GM23338 (cell line): Measurements from ENCODE around the gene NXPE3.

Experiments
- CREB1 ChIP-seq: fragments of 250-450 bp; sonication (Bioruptor Pico); IDR thresholded peaks from 2 replicates; pipeline ENCODE4 v1.5.0; 2020; ENCODE audit warnings: low read depth, mild to moderate bottlenecking, moderate library complexity
- EZH2 ChIP-seq: fragments of 200-600 bp; sonication (generic); IDR thresholded peaks from one replicate; pipeline ENCODE4 v1.8.0; 2017; ENCODE audit warnings: antibody characterized with exemption, mild to moderate bottlenecking, low read depth; ENCODE audit not compliant: unreplicated experiment
- EZH2phosphoT487 ChIP-seq: fragments of 200-600 bp; sonication (generic); IDR thresholded peaks from one replicate; pipeline ENCODE4 v1.8.1; 2018; ENCODE audit warnings: antibody characterized with exemption; ENCODE audit not compliant: unreplicated experiment
- JUNB ChIP-seq: IDR thresholded peaks from one replicate; pipeline ENCODE4 v1.6.1; 2016; ENCODE audit warnings: antibody characterized with exemption; ENCODE audit not compliant: unreplicated experiment
- POLR2AphosphoS5 ChIP-seq: IDR thresholded peaks from 2 replicates; pipeline ENCODE4 v1.6.1; 2016; ENCODE audit warnings: antibody characterized with exemption, low read depth
- STAT1 ChIP-seq: IDR thresholded peaks from one replicate; pipeline ENCODE4 v1.6.1; 2016; ENCODE audit warnings: antibody characterized with exemption; ENCODE audit not compliant: unreplicated experiment
- ZNF114 ChIP-seq: fragments of 250-450 bp; sonication (Bioruptor Pico); IDR thresholded peaks from 2 replicates; pipeline ENCODE4 v1.5.0; 2020; ENCODE audit warnings: mild to moderate bottlenecking, moderate library complexity
- ZNF331 ChIP-seq: fragments of 250-450 bp; sonication (Bioruptor Pico); IDR thresholded peaks from 2 replicates; pipeline ENCODE4 v1.5.0; 2020; ENCODE audit warnings: low read depth, mild to moderate bottlenecking, moderate library complexity
- ZNF462 ChIP-seq: fragments of 250-450 bp; sonication (Bioruptor Pico); IDR thresholded peaks from 2 replicates; pipeline ENCODE4 v1.5.0; 2020; ENCODE audit warnings: mild to moderate bottlenecking, moderate library complexity
- TF ChIP-seq, protein P1 (sequence below), 2 experiments: fragments of 200-600 bp in 1 of 2; sonication (generic) in 1 of 2; conservative IDR thresholded peaks; 2 replicates each; pipeline versions ENCODE4 v1.5.1 to v1.6.1; 2016 to 2017; ENCODE audit warnings: antibody characterized with exemption in 2 of 2, low read depth in 2 of 2, mild to moderate bottlenecking in 2 of 2, moderate library complexity in 1 of 2
- TF ChIP-seq, protein P2 (sequence below): IDR thresholded peaks from one replicate; pipeline ENCODE4 v1.6.1; 2018; ENCODE audit warnings: antibody characterized with exemption; ENCODE audit not compliant: unreplicated experiment

- TF ChIP-seq EZH2 (no peak), CREB1 (no peak), ZNF331 (CRISPR knock-in tag) (no peak), EZH2phosphoT487 (no peak), JUNB (no peak), POLR2AphosphoS5 (no peak), STAT1 (no peak), ZNF462 (no peak), ZNF114 (CRISPR knock-in tag) (no peak)
- TF ChIP-seq, protein P1, sequence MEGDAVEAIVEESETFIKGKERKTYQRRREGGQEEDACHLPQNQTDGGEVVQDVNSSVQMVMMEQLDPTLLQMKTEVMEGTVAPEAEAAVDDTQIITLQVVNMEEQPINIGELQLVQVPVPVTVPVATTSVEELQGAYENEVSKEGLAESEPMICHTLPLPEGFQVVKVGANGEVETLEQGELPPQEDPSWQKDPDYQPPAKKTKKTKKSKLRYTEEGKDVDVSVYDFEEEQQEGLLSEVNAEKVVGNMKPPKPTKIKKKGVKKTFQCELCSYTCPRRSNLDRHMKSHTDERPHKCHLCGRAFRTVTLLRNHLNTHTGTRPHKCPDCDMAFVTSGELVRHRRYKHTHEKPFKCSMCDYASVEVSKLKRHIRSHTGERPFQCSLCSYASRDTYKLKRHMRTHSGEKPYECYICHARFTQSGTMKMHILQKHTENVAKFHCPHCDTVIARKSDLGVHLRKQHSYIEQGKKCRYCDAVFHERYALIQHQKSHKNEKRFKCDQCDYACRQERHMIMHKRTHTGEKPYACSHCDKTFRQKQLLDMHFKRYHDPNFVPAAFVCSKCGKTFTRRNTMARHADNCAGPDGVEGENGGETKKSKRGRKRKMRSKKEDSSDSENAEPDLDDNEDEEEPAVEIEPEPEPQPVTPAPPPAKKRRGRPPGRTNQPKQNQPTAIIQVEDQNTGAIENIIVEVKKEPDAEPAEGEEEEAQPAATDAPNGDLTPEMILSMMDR (conservative IDR thresholded peaks at IDR 0.05; ENCODE audit: low read depth in 2 of 2) = no peak
- TF ChIP-seq, protein P2, sequence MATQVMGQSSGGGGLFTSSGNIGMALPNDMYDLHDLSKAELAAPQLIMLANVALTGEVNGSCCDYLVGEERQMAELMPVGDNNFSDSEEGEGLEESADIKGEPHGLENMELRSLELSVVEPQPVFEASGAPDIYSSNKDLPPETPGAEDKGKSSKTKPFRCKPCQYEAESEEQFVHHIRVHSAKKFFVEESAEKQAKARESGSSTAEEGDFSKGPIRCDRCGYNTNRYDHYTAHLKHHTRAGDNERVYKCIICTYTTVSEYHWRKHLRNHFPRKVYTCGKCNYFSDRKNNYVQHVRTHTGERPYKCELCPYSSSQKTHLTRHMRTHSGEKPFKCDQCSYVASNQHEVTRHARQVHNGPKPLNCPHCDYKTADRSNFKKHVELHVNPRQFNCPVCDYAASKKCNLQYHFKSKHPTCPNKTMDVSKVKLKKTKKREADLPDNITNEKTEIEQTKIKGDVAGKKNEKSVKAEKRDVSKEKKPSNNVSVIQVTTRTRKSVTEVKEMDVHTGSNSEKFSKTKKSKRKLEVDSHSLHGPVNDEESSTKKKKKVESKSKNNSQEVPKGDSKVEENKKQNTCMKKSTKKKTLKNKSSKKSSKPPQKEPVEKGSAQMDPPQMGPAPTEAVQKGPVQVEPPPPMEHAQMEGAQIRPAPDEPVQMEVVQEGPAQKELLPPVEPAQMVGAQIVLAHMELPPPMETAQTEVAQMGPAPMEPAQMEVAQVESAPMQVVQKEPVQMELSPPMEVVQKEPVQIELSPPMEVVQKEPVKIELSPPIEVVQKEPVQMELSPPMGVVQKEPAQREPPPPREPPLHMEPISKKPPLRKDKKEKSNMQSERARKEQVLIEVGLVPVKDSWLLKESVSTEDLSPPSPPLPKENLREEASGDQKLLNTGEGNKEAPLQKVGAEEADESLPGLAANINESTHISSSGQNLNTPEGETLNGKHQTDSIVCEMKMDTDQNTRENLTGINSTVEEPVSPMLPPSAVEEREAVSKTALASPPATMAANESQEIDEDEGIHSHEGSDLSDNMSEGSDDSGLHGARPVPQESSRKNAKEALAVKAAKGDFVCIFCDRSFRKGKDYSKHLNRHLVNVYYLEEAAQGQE = no peak
These were observed 16.9 kb upstream of the NXPE3 start for GRCh38 chr3:101762041-101762646.
